Stomach smooth muscle (tissue), 2 donors: ENCODE measurements around the gene CKLF.
A peak's percentile ranks its signal among the peaks of the same experiment; 100 is the strongest.

Source experiments
- H3K27ac ChIP-seq: one replicate; pipeline ENCODE4 v1.7.0; 2013; ENCODE audit warnings: mild to moderate bottlenecking, low read length, inconsistent platforms
- H3K27me3 ChIP-seq, 2 donors: one replicate each; pipeline ENCODE4 v1.7.0; 2013; ENCODE audit warnings: low read length in 2 of 2; ENCODE audit not compliant: insufficient read depth in 2 of 2, control insufficient read depth in 1 of 2
- H3K36me3 ChIP-seq, 2 donors: one replicate each; pipeline ENCODE4 v1.7.0; 2013; ENCODE audit warnings: low read length in 2 of 2; ENCODE audit not compliant: control insufficient read depth in 2 of 2, insufficient read depth in 2 of 2
- H3K4me1 ChIP-seq: one replicate; pipeline ENCODE4 v1.7.0; 2013; ENCODE audit warnings: low read length; ENCODE audit not compliant: control insufficient read depth, insufficient read depth
- H3K4me3 ChIP-seq, 2 donors: one replicate each; pipeline ENCODE4 v1.7.0; 2013; ENCODE audit warnings: low read length in 2 of 2
- H3K9ac ChIP-seq, 2 donors: one replicate each; pipeline ENCODE4 v1.7.0; 2013; ENCODE audit warnings: low read length in 2 of 2, mild to moderate bottlenecking in 1 of 2
- H3K9me3 ChIP-seq, 2 donors: one replicate each; pipeline ENCODE4 v1.7.0; 2013; ENCODE audit warnings: low read length in 2 of 2; ENCODE audit not compliant: control insufficient read depth in 2 of 2
- donor health status: healthy.
- donor health status: Pancreatic carcinoma.

The CKLF gene

GRCh38 chr16:66552286-66553177, at the start of gene CKLF:
CKLF (plus strand) TSS chr16:66552576; CDS start chr16:66552716, 140 bp downstream.
- H3K27ac ChIP-seq = peak within 1 kb of the TSS; percentile 96
- H3K36me3 ChIP-seq = no peaks in the 10 kb centered on the region
- no peaks in the 10 kb centered on the region for H3K9me3 ChIP-seq
- peaks cover 38% of the 10 kb centered on the region for H3K4me1 ChIP-seq
- H3K4me3 ChIP-seq = peak within 1 kb of the TSS; percentile 92
- H3K27me3 ChIP-seq = no peaks in the 10 kb centered on the region
- H3K9ac ChIP-seq = peak within 1 kb of the TSS; percentile 91 to 97

GRCh38 chr16:66503030-66503429, 49.3 kb upstream of the CKLF start:
- H3K4me1 ChIP-seq = peaks cover 3% of the 10 kb centered on the region
- no peaks in the 10 kb centered on the region for H3K36me3 ChIP-seq
- no peaks in the 10 kb centered on the region for H3K27me3 ChIP-seq
- H3K4me3 ChIP-seq = no peak overlapping the region
- H3K27ac ChIP-seq = no peak overlapping the region
- no peak overlapping the region for H3K9ac ChIP-seq
- no peaks in the 10 kb centered on the region for H3K9me3 ChIP-seq

GRCh38 chr16:66503612-66504011, 48.8 kb upstream of the CKLF start:
- H3K27ac ChIP-seq = no peak overlapping the region
- H3K9me3 ChIP-seq = no peaks in the 10 kb centered on the region
- H3K9ac ChIP-seq = no peak overlapping the region
- H3K36me3 ChIP-seq = no peaks in the 10 kb centered on the region
- H3K4me3 ChIP-seq = no peak overlapping the region
- no peaks in the 10 kb centered on the region for H3K27me3 ChIP-seq
- peaks cover 3% of the 10 kb centered on the region for H3K4me1 ChIP-seq

GRCh38 chr16:66507731-66508239, 44.6 kb upstream of the CKLF start:
- no peak overlapping the region for H3K9ac ChIP-seq
- H3K36me3 ChIP-seq = peaks cover 4 to 8% of the 10 kb centered on the region in 2 donors
- H3K27ac ChIP-seq = no peak overlapping the region
- peaks cover 22% of the 10 kb centered on the region for H3K4me1 ChIP-seq
- no peaks in the 10 kb centered on the region for H3K27me3 ChIP-seq
- no peak overlapping the region for H3K4me3 ChIP-seq
- H3K9me3 ChIP-seq = no peaks in the 10 kb centered on the region

- Histone ChIP-seq H3K36me3 (peaks cover 8 to 14% of the 10 kb centered on the region in 2 donors), H3K4me1 (peaks cover 23% of the 10 kb centered on the region), H3K27me3 (no peaks in the 10 kb centered on the region), H3K27ac (no peak overlapping the region), H3K9me3 (no peaks in the 10 kb centered on the region), H3K4me3 (no peak overlapping the region), H3K9ac (no peak overlapping the region)
These were observed 44.0 kb upstream of the CKLF start for GRCh38 chr16:66508248-66508913.

- Histone ChIP-seq H3K36me3 (peaks cover 12 to 16% of the 10 kb centered on the region in 2 donors), H3K27me3 (no peaks in the 10 kb centered on the region), H3K9ac (no peak overlapping the region), H3K27ac (no peak overlapping the region), H3K9me3 (no peaks in the 10 kb centered on the region), H3K4me1 (peaks cover 23% of the 10 kb centered on the region), H3K4me3 (no peak overlapping the region)
These were observed 43.4 kb upstream of the CKLF start for GRCh38 chr16:66508914-66509496.

GRCh38 chr16:66509576-66509975, 42.8 kb upstream of the CKLF start:
- Histone ChIP-seq H3K9me3 (no peaks in the 10 kb centered on the region), H3K27ac (no peak overlapping the region), H3K9ac (no peak overlapping the region), H3K27me3 (no peaks in the 10 kb centered on the region), H3K4me1 (peaks cover 23% of the 10 kb centered on the region), H3K36me3 (peaks cover 12 to 16% of the 10 kb centered on the region in 2 donors), H3K4me3 (no peak overlapping the region)

- peaks cover 13 to 18% of the 10 kb centered on the region in 2 donors for H3K36me3 ChIP-seq
- H3K9me3 ChIP-seq = no peaks in the 10 kb centered on the region
- H3K4me3 ChIP-seq = no peak overlapping the region
- H3K4me1 ChIP-seq = peaks cover 23% of the 10 kb centered on the region
- no peak overlapping the region for H3K9ac ChIP-seq
- no peaks in the 10 kb centered on the region for H3K27me3 ChIP-seq
- H3K27ac ChIP-seq = no peak overlapping the region
These were observed 42.1 kb upstream of the CKLF start for GRCh38 chr16:66510298-66510697.

- Histone ChIP-seq H3K9ac (no peak overlapping the region), H3K4me3 (no peak overlapping the region), H3K9me3 (no peaks in the 10 kb centered on the region), H3K4me1 (peaks cover 29% of the 10 kb centered on the region), H3K27ac (peak overlapping the region; percentile 18), H3K36me3 (peaks cover 16 to 23% of the 10 kb centered on the region in 2 donors), H3K27me3 (no peaks in the 10 kb centered on the region)
These were observed 41.4 kb upstream of the CKLF start for GRCh38 chr16:66510711-66511601.
